ENCODE measurements around the gene CDC73. TPM values are rescaled to one million over a fixed set of nuclear protein-coding genes. Genes with fewer than 3 reads are reported as not detected.
"Not testable (repeated sequence)": the region's sequence is repeated elsewhere in the genome, so short reads cannot be mapped to it uniquely, and the experiment has no call there.

CDC73 gene
- total RNA-seq, 1 donor from 2014 or later: 15.3 TPM

DNA sequence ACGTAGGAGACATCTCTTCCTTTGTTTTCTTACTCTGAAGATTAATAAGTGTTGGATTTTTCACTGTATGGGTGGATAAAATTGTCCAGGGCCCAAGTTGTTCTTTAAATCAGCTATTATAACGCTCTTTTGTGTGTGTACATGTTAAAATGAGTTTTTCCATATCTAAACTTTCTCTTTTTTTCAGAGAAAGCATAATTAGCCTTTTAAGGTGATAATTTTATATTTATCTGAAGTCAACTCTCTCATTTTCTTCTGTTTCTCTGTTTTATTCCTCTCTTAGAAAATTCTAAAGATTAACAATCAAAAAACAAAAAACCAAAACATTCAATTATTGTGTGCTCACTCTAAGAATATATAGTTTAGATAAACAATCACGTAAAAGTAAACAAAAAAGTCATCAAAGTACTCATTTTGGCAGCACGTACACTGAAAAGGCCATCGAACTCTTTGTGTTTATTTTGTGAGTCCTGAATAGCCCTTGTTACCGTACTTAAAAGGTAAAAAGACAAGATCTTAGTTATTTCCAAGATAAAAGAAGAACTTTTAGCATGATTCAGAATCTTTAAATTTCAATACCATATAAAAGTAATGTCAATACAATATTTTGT, 7.2 kb upstream of the CDC73 start:
- H3K27me3 ChIP-seq (ENCODE audit: control insufficient read depth, insufficient read depth, low read length): no peaks in the 10 kb centered on the region
- FAIRE-seq (no peak), DNase-seq (ENCODE audit: low read depth) (no peak)
- H3K4me3 ChIP-seq (ENCODE audit: low read depth, low read length): no peak overlapping the region
- no peaks in the 10 kb centered on the region for H3K36me3 ChIP-seq (ENCODE audit: control insufficient read depth, insufficient read depth, low read length)
- TF ChIP-seq, protein P1, sequence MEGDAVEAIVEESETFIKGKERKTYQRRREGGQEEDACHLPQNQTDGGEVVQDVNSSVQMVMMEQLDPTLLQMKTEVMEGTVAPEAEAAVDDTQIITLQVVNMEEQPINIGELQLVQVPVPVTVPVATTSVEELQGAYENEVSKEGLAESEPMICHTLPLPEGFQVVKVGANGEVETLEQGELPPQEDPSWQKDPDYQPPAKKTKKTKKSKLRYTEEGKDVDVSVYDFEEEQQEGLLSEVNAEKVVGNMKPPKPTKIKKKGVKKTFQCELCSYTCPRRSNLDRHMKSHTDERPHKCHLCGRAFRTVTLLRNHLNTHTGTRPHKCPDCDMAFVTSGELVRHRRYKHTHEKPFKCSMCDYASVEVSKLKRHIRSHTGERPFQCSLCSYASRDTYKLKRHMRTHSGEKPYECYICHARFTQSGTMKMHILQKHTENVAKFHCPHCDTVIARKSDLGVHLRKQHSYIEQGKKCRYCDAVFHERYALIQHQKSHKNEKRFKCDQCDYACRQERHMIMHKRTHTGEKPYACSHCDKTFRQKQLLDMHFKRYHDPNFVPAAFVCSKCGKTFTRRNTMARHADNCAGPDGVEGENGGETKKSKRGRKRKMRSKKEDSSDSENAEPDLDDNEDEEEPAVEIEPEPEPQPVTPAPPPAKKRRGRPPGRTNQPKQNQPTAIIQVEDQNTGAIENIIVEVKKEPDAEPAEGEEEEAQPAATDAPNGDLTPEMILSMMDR (IDR thresholded peaks at IDR 0.05; ENCODE audit: insufficient read depth, low read length, severe bottlenecking): no peak

DNA sequence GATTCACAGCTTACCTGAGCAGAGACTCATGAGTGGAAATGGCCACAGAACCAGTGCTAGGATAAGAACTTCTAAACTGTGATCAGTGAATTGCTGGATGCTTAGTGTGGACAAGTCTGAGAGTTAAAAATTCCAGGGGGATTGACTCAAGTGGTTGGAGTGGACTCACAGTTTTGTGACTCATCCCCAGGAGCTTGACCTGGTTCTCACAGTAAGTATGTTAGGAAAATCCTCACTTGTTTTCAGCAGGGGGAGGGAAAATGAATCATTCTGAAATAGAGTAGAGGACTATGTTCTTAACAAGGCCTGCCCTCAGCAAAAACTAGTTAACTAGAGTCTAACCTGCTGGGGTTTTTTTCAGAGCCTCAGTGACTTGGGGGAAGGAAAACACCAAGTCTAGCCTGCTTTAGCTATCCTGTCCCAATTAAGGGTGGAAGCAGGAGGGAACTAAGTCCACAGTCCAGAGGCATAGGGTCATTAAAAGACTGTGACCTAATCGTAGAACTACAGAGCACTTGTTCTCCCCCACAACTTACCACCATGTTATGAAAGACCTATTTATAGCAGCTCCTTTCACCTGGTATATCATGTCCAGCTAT, 6.1 kb upstream of the CDC73 start:
- TF ChIP-seq, protein P1 (IDR thresholded peaks at IDR 0.05; ENCODE audit: insufficient read depth, low read length, severe bottlenecking): no peak
- no peak overlapping the region for H3K4me3 ChIP-seq (ENCODE audit: low read depth, low read length)
- no peaks in the 10 kb centered on the region for H3K36me3 ChIP-seq (ENCODE audit: control insufficient read depth, insufficient read depth, low read length)
- DNase-seq (ENCODE audit: low read depth) (peak; percentile 99), FAIRE-seq (peak; percentile 23)
- no peaks in the 10 kb centered on the region for H3K27me3 ChIP-seq (ENCODE audit: control insufficient read depth, insufficient read depth, low read length)

DNA sequence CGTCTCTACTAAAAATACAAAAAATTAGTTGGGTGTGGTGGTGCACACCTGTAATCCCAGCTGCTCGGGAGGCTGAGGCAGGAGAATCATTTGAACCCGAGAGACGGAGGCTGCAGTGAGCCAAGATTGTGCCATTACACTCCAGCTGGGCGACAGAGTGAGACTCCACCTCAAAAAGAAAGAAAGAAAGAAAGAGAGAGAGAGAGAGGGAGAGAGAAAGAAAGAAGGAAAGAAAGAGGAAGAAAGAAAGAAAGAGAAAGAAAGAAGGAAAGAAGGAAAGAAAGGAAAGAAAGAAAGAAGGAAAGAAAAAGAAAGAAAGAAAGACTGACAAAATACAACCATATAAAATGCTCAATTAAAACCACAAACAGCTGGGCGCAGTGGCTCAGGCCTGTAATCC, 4.7 kb upstream of the CDC73 start:
- H3K36me3 ChIP-seq (ENCODE audit: control insufficient read depth, insufficient read depth, low read length); H3K4me3 ChIP-seq (ENCODE audit: low read depth, low read length); DNase-seq (ENCODE audit: low read depth); FAIRE-seq; H3K27me3 ChIP-seq (ENCODE audit: control insufficient read depth, insufficient read depth, low read length): not testable (repeated sequence)

DNA sequence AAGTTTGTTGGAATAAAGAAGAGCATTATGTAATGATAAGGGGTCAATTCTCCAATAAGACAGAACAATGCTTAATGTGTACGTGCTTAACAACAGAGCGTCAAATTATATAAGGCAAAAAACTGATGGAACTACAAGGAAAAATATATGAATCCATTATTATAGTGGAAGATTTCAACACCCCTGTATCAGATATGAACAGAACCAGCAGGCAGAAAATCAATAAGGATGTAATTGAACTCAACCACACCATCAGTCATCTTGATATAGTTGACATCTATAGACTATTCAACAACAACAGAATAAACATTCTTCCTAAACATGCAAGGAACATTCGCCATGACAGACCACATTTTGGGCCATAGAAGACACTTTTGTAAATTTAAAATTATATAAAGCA, 3.6 kb upstream of the CDC73 start:
- H3K36me3 ChIP-seq (ENCODE audit: control insufficient read depth, insufficient read depth, low read length): no peaks in the 10 kb centered on the region
- DNase-seq (ENCODE audit: low read depth) (no peak), FAIRE-seq (no peak)
- no peaks in the 10 kb centered on the region for H3K27me3 ChIP-seq (ENCODE audit: control insufficient read depth, insufficient read depth, low read length)
- TF ChIP-seq, protein P1 (IDR thresholded peaks at IDR 0.05; ENCODE audit: insufficient read depth, low read length, severe bottlenecking): no peak
- no peak overlapping the region for H3K4me3 ChIP-seq (ENCODE audit: low read depth, low read length)

DNA sequence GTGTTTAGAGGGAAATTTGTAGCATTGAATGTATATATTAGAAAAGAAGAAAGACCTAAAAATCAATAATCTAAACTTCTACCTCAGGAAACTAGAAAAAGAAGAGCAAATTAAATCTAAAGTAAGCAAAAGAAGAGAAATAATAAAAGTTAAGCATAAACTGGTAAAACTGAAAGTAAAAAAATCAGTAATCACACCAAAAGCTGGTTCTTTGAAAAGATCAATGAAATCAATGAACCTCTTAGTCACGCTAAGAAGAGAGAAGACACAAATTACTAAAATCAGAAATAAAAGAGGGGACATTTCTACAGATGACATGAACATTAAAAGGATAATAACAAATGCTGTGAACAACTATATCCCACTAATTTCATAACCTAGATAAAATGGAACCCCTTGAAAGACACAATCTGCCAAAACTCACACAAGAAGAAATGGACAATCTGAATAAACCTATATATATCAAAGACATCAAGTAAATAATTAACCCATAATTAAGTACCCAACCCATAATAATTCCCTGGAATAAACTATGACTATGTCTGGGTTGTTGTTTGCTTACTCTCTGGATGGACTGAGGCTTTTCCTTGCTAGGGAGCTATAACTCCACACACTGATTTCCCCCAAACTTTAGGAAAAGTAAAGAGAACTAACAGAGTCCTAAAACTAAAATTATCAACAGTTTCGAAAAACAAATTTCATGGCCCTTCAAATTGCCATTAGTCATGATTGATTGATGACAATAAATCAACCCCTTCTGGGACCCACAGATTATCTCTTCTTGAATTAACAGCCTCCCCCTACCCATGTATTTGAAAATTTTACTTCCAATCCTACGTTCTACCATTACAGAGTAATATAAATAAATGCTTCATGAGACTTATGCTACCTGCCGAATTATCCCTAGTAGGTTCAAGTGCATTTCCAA, 2.8 kb upstream of the CDC73 start:
- no peak for DNase-seq (ENCODE audit: low read depth)
- TF ChIP-seq, protein P1 (IDR thresholded peaks at IDR 0.05; ENCODE audit: insufficient read depth, low read length, severe bottlenecking): no peak
- Histone ChIP-seq H3K4me3 (ENCODE audit: low read depth, low read length) (no peak overlapping the region), H3K36me3 (ENCODE audit: control insufficient read depth, insufficient read depth, low read length) (no peaks in the 10 kb centered on the region), H3K27me3 (ENCODE audit: control insufficient read depth, insufficient read depth, low read length) (no peaks in the 10 kb centered on the region)
- FAIRE-seq: no peak

DNA sequence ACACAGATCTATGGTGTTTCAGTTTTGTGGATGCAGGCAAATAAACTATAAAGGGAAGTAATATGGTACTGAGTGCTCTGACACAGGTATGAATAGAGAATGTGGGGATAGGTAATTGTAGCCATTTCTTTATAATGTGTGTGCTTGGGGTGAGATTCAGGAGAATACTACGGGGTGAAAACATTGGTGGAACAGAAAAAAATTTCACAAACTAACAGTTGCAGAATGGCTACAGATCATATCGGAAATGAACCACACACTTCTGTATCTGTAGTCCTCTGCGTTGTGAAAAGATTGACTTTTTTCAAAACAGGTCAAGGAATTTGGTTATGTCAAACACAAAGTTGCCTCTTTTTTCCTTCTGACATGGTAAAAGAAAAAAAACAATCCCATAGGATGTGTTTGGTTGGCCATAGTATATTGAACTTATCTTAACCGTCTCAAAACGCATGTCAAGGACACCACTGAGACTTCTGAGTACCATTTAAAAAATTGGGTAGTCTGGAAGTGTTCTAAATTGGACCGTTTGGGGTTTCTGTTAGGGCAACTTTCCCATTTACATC, 1.1 kb upstream of the CDC73 start:
- Histone ChIP-seq H3K4me3 (ENCODE audit: low read depth, low read length) (no peak overlapping the region), H3K27me3 (ENCODE audit: control insufficient read depth, insufficient read depth, low read length) (no peaks in the 10 kb centered on the region), H3K36me3 (ENCODE audit: control insufficient read depth, insufficient read depth, low read length) (peaks cover 2% of the 10 kb centered on the region)
- FAIRE-seq: no peak
- TF ChIP-seq, protein P1 (IDR thresholded peaks at IDR 0.05; ENCODE audit: insufficient read depth, low read length, severe bottlenecking): no peak
- no peak for DNase-seq (ENCODE audit: low read depth)
